Neural progenitor cell (in vitro differentiated cells): ENCODE results near the gene PEX1. TPM values are rescaled to one million over a fixed set of nuclear protein-coding genes. Genes with fewer than 3 reads are reported as not detected.
"Not testable (repeated sequence)": the region's sequence is repeated elsewhere in the genome, so short reads cannot be mapped to it uniquely, and the experiment has no call there.

ENCODE experiments used
- DNase-seq: peaks from one replicate; pipeline ENCODE4 v3.0.0-alpha.2; 2016; ENCODE audit warnings: low spot score
- H2AFZ ChIP-seq: fragments of 200-600 bp; sonication (generic); replicated peaks from 2 replicates; pipeline ENCODE4 v1.6.1; 2016; ENCODE audit warnings: antibody characterized with exemption
- H3F3A ChIP-seq: fragments of 200-600 bp; sonication (generic); 2 replicates; pipeline ENCODE4 v1.6.1; 2016; ENCODE audit warnings: antibody characterized with exemption, low read depth
- H3K27ac ChIP-seq: fragments of 200-600 bp; sonication (generic); 2 replicates; pipeline ENCODE4 v1.5.1; 2016; ENCODE audit warnings: mild to moderate bottlenecking
- H3K27me3 ChIP-seq: fragments of 200-600 bp; sonication (generic); 2 replicates; pipeline ENCODE4 v1.6.1; 2016; ENCODE audit warnings: mild to moderate bottlenecking, moderate library complexity
- H3K36me3 ChIP-seq: fragments of 200-600 bp; sonication (generic); 2 replicates; pipeline ENCODE4 v1.5.1; 2016
- H3K4me1 ChIP-seq: fragments of 200-600 bp; sonication (generic); 2 replicates; pipeline ENCODE4 v1.6.1; 2016; ENCODE audit warnings: mixed run types
- H3K4me2 ChIP-seq: fragments of 200-600 bp; sonication (generic); 2 replicates; pipeline ENCODE4 v1.6.1; 2016
- H3K4me3 ChIP-seq: fragments of 200-600 bp; sonication (generic); 2 replicates; pipeline ENCODE4 v1.5.1; 2016
- H3K79me2 ChIP-seq: fragments of 200-600 bp; sonication (generic); 2 replicates; pipeline ENCODE4 v1.6.1; 2016; ENCODE audit warnings: low read depth
- H3K9ac ChIP-seq: fragments of 200-600 bp; sonication (generic); 2 replicates; pipeline ENCODE4 v1.6.1; 2016
- H3K9me3 ChIP-seq: fragments of 200-600 bp; sonication (generic); 2 replicates; pipeline ENCODE4 v1.5.1; 2016; ENCODE audit warnings: low read depth
- H4K20me1 ChIP-seq: fragments of 200-600 bp; sonication (generic); 2 replicates; pipeline ENCODE4 v1.6.1; 2016; ENCODE audit warnings: low read depth
- H3K27ac Mint-ChIP-seq: 3 replicates; pipeline ENCODE4 v1.8.0; 2021; ENCODE audit warnings: mixed read lengths
- H3K27me3 Mint-ChIP-seq: 2 replicates; pipeline ENCODE4 v1.8.0; 2022; ENCODE audit warnings: low read depth, mild to moderate bottlenecking, inconsistent platforms, moderate library complexity, mixed read lengths; ENCODE audit not compliant: insufficient read depth
- H3K36me3 Mint-ChIP-seq: 3 replicates; pipeline ENCODE4 v1.8.0; 2021; ENCODE audit warnings: mixed read lengths
- H3K4me1 Mint-ChIP-seq: 3 replicates; pipeline ENCODE4 v1.8.0; 2021; ENCODE audit warnings: mixed read lengths
- H3K4me3 Mint-ChIP-seq: 3 replicates; pipeline ENCODE4 v1.8.0; 2021; ENCODE audit warnings: mild to moderate bottlenecking, moderate library complexity, mixed read lengths
- H3K9me3 Mint-ChIP-seq: 3 replicates; pipeline ENCODE4 v1.8.0; 2020; ENCODE audit warnings: mixed read lengths
- EZH2 ChIP-seq: fragments of 200-600 bp; sonication (generic); IDR thresholded peaks from 2 replicates; pipeline ENCODE4 v1.6.1; 2017; ENCODE audit warnings: antibody characterized with exemption, mild to moderate bottlenecking, moderate library complexity
- EZH2phosphoT487 ChIP-seq: fragments of 200-600 bp; sonication (generic); IDR thresholded peaks from 2 replicates; pipeline ENCODE4 v1.6.1; 2017; ENCODE audit warnings: antibody characterized with exemption
- total RNA-seq: library from RNA; depleted of rRNA; stranded (reverse); fragments of >200 nt; gene quantifications from 2 replicates; pipeline ENCODE4 v1.2.3, GENCODE V29; 2015; ENCODE audit warnings: low replicate concordance
- TF ChIP-seq, protein P1 (sequence below): fragments of 200-600 bp; sonication (generic); IDR thresholded peaks from 2 replicates; pipeline ENCODE4 v1.5.1; 2017; ENCODE audit warnings: antibody characterized with exemption, mild to moderate bottlenecking

The PEX1 gene
- total RNA-seq, 1 donor from 2014 or later: 67.6 TPM

DNA sequence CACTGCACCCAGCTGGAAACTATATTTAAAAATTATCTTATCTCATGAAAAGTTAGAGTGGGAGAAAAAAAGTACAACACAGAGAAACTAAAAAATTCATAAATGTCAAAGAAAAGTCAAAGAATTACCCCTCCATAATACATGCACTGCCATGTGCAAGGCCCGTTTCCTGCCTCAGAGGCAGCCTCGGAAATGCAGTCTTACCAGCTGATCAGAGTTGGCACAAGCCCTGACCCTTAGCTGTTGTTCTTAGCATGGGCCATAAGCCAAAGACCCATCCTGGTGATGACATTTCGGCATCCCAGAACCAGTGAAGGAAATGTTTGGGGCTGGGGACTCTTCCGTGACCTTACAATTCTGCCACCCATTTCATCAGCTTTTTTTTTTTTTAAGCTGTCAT is 21.9 kb upstream of the PEX1 start:
- Histone ChIP-seq H4K20me1 (no peaks in the 10 kb centered on the region), H3F3A (no peaks in the 10 kb centered on the region), H3K4me2 (no peak overlapping the region), H3K9ac (no peak overlapping the region), H3K4me1 (no peaks in the 10 kb centered on the region), H3K4me3 (no peak overlapping the region), H2AFZ (no peak overlapping the region), H3K36me3 (no peaks in the 10 kb centered on the region), H3K79me2 (no peaks in the 10 kb centered on the region), H3K27me3 (no peaks in the 10 kb centered on the region), H3K27ac (no peak overlapping the region), H3K9me3 (no peaks in the 10 kb centered on the region)
- no peak for TF ChIP-seq EZH2phosphoT487
- TF ChIP-seq, protein P1, sequence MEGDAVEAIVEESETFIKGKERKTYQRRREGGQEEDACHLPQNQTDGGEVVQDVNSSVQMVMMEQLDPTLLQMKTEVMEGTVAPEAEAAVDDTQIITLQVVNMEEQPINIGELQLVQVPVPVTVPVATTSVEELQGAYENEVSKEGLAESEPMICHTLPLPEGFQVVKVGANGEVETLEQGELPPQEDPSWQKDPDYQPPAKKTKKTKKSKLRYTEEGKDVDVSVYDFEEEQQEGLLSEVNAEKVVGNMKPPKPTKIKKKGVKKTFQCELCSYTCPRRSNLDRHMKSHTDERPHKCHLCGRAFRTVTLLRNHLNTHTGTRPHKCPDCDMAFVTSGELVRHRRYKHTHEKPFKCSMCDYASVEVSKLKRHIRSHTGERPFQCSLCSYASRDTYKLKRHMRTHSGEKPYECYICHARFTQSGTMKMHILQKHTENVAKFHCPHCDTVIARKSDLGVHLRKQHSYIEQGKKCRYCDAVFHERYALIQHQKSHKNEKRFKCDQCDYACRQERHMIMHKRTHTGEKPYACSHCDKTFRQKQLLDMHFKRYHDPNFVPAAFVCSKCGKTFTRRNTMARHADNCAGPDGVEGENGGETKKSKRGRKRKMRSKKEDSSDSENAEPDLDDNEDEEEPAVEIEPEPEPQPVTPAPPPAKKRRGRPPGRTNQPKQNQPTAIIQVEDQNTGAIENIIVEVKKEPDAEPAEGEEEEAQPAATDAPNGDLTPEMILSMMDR: no peak
- no peak for DNase-seq
- Mint-ChIP-seq H3K36me3 (no peaks in the 10 kb centered on the region), H3K4me1 (no peaks in the 10 kb centered on the region), H3K27me3 (no peaks in the 10 kb centered on the region), H3K9me3 (peaks cover 2% of the 10 kb centered on the region), H3K4me3 (no peak overlapping the region), H3K27ac (no peak overlapping the region)

DNA sequence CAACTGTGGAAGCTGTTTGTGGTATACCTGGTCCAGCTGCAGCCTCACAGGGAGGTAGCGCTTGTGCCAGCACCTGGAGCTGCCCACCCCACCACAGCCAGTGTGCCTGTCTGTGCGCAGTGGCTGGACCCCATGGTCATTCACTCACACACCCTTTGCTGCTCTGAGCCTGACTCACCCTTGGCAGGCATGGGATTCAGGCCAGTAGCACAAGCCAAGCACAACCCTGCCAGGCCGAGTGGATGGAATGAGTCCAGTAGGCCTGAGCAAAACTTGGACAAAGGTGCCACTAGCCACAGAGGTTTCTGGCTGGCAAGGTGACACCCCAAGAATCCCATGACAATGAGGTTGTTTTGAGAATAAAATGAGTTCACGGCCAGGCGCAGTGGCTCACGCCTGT is 19.3 kb upstream of the PEX1 start:
- no peaks in the 10 kb centered on the region for H3K9me3 ChIP-seq
- no peaks in the 10 kb centered on the region for H3K27me3 Mint-ChIP-seq
- no peak overlapping the region for H3K4me3 ChIP-seq
- peaks cover 5% of the 10 kb centered on the region for H3K9me3 Mint-ChIP-seq
- H3K79me2 ChIP-seq: no peaks in the 10 kb centered on the region
- H3K36me3 Mint-ChIP-seq: no peaks in the 10 kb centered on the region
- H3F3A ChIP-seq: no peaks in the 10 kb centered on the region
- H3K4me3 Mint-ChIP-seq: no peak overlapping the region
- H4K20me1 ChIP-seq: no peaks in the 10 kb centered on the region
- no peak overlapping the region for H3K4me2 ChIP-seq
- H3K36me3 ChIP-seq: no peaks in the 10 kb centered on the region
- no peak overlapping the region for H3K27ac Mint-ChIP-seq
- H3K4me1 Mint-ChIP-seq: no peaks in the 10 kb centered on the region
- H3K27me3 ChIP-seq: no peaks in the 10 kb centered on the region
- no peak overlapping the region for H3K9ac ChIP-seq
- TF ChIP-seq EZH2phosphoT487 (no peak), EZH2 (no peak)
- TF ChIP-seq, protein P1: no peak
- no peak overlapping the region for H3K27ac ChIP-seq
- DNase-seq: no peak
- H2AFZ ChIP-seq: no peak overlapping the region
- no peaks in the 10 kb centered on the region for H3K4me1 ChIP-seq

DNA sequence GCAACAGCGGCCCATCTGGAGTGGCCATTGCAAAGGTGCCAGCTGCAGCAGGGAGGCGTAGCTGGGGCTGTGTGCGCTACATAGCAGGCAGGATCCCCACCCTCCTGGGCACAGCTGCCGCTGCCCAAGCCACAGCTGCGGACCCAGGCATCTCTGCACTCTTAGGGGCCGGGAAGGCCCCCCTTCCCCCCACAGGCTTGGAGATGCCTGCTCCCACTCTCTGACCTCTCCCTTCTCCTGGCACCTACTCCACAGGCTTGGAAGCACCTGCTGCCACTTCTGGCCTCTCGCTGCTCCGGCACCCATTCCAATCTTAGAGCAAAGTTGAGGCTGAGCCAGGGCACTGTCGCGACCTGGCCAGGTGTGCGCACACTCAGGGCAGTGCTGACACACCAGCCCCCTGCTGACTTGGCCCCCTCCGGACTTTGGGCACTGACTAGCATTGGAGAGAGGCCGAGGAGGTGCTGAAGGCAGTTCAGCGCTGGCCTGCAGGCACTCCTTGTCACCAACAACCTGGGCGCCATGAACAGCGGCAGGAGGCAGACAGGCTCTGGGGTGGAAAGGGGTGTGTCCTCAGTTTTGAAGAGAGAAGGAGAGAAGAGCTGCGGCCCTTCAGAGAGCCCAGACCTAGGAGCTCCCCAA is 18.7 kb upstream of the PEX1 start:
- Mint-ChIP-seq H3K27me3 (no peaks in the 10 kb centered on the region), H3K9me3 (peaks cover 5% of the 10 kb centered on the region), H3K27ac (no peak overlapping the region), H3K36me3 (no peaks in the 10 kb centered on the region), H3K4me1 (no peaks in the 10 kb centered on the region), H3K4me3 (no peak overlapping the region)
- DNase-seq: no peak
- Histone ChIP-seq H3F3A (no peaks in the 10 kb centered on the region), H3K4me3 (no peak overlapping the region), H3K36me3 (no peaks in the 10 kb centered on the region), H4K20me1 (no peaks in the 10 kb centered on the region), H3K27ac (no peak overlapping the region), H3K4me1 (no peaks in the 10 kb centered on the region), H2AFZ (no peak overlapping the region), H3K27me3 (no peaks in the 10 kb centered on the region), H3K4me2 (no peak overlapping the region), H3K9ac (no peak overlapping the region), H3K9me3 (no peaks in the 10 kb centered on the region), H3K79me2 (no peaks in the 10 kb centered on the region)
- TF ChIP-seq EZH2phosphoT487 (no peak), EZH2 (no peak)
- TF ChIP-seq, protein P1: no peak

DNA sequence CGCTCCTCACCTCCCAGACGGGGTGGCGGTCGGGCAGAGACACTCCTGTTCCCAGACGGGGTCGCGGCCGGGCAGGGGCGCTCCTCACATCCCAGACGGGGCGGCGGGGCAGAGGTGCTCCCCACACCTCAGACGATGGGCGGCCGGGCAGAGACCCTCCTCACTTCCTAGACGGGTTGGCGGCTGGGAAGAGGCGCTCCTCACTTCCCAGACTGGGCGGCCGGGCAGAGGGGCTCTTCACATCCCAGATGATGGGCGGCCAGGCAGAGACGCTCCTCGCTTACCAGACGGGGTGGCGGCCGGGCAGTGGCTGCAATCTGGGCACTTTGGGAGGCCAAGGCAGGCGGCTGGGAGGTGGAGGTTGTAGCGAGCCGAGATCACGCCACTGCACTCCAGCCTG is 16.8 kb upstream of the PEX1 start:
- not testable (repeated sequence) for H3K4me2 ChIP-seq, H3K27ac Mint-ChIP-seq, H3K9me3 ChIP-seq, H3K4me1 ChIP-seq, DNase-seq, H3K27me3 Mint-ChIP-seq, H3K4me1 Mint-ChIP-seq, H2AFZ ChIP-seq, H3K9ac ChIP-seq, H3K27ac ChIP-seq, H3K4me3 ChIP-seq, H4K20me1 ChIP-seq, H3K36me3 ChIP-seq, H3K27me3 ChIP-seq, H3K9me3 Mint-ChIP-seq, H3K36me3 Mint-ChIP-seq, H3K79me2 ChIP-seq, H3K4me3 Mint-ChIP-seq, H3F3A ChIP-seq

DNA sequence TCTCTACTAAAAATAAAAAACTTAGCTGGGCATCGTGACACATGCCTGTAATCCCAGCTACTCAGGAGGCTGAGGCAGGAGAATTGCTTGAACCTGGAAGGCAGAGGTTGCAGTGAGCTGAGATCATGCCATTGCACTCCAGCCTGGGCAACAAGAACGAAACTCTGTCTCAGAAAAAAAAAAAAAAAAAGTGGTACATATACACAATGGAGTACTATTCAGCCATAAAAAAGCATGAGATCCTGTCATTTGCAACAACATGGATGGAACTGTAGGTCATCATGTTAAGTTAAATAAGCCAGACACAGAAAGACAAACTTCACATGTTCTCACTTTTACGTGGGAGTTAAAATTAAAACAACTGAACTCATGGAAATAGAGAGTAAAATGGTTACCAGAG is 15.2 kb upstream of the PEX1 start:
- not testable (repeated sequence) for H4K20me1 ChIP-seq, H3K4me2 ChIP-seq, H3K4me1 Mint-ChIP-seq, H3K9me3 Mint-ChIP-seq, H2AFZ ChIP-seq, H3K27me3 Mint-ChIP-seq, H3K9me3 ChIP-seq, H3K9ac ChIP-seq, H3K27me3 ChIP-seq, DNase-seq, H3K27ac Mint-ChIP-seq, H3K36me3 Mint-ChIP-seq, H3F3A ChIP-seq, H3K27ac ChIP-seq, H3K79me2 ChIP-seq, H3K4me3 ChIP-seq, H3K4me1 ChIP-seq, H3K36me3 ChIP-seq, H3K4me3 Mint-ChIP-seq
